Measurements from ENCODE around the gene NXPH3.
"Not testable (repeated sequence)": the region's sequence is repeated elsewhere in the genome, so short reads cannot be mapped to it uniquely, and the experiment has no call there.

The NXPH3 gene

DNA sequence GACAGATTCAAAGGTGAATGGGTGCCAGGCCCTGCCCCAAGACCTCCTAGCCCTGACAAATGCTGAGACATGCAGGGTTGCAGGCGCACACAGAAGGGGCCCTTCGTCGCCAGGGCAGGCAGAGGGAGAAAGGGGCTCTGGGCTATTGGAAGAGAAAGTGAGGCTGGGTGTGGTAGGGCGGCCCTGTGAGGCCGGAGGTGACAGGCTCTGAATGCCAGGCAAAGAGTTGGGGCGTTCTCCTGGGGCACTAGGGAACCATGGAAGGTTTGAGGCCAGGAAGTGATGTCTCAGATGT, 26.4 kb upstream of the NXPH3 start:
- TF ChIP-seq, protein P1, sequence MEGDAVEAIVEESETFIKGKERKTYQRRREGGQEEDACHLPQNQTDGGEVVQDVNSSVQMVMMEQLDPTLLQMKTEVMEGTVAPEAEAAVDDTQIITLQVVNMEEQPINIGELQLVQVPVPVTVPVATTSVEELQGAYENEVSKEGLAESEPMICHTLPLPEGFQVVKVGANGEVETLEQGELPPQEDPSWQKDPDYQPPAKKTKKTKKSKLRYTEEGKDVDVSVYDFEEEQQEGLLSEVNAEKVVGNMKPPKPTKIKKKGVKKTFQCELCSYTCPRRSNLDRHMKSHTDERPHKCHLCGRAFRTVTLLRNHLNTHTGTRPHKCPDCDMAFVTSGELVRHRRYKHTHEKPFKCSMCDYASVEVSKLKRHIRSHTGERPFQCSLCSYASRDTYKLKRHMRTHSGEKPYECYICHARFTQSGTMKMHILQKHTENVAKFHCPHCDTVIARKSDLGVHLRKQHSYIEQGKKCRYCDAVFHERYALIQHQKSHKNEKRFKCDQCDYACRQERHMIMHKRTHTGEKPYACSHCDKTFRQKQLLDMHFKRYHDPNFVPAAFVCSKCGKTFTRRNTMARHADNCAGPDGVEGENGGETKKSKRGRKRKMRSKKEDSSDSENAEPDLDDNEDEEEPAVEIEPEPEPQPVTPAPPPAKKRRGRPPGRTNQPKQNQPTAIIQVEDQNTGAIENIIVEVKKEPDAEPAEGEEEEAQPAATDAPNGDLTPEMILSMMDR (IDR thresholded peaks at IDR 0.05; ENCODE audit: low read depth, low read length): no peak
- H3K79me2 ChIP-seq (ENCODE audit: low read length): no peaks in the 10 kb centered on the region

DNA sequence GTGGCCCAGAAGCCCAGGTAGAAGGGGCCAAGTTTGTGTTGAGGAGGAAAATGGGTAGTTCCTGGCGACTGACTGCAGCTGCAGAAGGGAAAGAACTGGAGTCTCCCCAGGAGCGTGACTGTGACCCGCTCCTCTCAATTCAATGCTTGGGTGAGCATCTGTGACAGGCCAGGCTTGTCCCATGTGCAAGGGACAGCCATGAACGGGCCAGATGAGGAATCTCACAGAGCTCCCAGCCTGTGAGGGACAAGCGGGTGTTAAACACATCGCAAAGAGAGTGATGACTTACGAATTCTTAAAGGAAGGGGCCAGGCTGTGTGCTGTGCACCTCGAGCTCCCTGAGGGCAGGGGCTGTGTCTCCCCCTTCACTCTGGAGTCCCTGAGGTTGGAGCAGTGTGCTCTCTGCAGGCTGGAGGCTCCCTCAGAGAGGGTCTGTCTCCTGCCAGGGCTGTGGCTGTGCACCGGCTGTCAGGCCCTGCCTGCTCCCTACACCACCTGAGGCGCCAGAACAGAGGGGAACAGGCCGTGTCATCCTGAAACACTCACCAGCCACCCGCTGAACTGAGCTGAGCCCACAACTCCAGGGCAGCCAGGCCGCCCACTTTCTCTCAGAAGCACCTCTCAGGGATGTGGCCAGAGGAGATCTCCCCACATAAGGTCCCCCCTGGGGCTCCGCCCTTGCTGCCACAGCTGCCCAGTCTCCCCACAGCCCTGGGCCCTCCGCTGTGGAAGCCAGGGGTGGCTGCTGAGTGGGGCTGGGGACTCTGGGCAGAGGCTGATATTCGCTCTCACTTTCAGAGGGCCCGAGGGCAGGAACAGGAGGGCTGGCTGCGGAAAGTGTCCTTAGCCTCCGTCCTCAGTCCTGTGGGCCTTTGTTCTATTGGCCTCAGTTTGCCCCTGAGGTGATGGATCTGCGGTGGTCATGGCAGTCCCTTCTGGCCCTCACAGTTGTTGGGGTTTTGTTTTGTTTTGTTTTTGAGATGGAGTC, 25.7 kb upstream of the NXPH3 start:
- Histone ChIP-seq H4K20me1 (ENCODE audit: insufficient read depth, low read length) (no peaks in the 10 kb centered on the region), H3K4me3 (ENCODE audit: low read length) (no peak overlapping the region), H3K27ac (ENCODE audit: low read length) (no peak overlapping the region), H3K4me1 (ENCODE audit: low read length) (no peaks in the 10 kb centered on the region), H3K27me3 (ENCODE audit: low read depth, low read length) (no peaks in the 10 kb centered on the region), H3K4me2 (ENCODE audit: low read length) (no peak overlapping the region), H3K79me2 (ENCODE audit: low read length) (no peaks in the 10 kb centered on the region), H3K9ac (ENCODE audit: low read length) (no peak overlapping the region), H2AFZ (ENCODE audit: low read depth, low read length) (no peak overlapping the region), H3K9me3 (ENCODE audit: insufficient read depth, low read length) (no peaks in the 10 kb centered on the region), H3K36me3 (replicated peaks; ENCODE audit: low read depth, low read length) (no peaks in the 10 kb centered on the region)
- no peak for TF ChIP-seq EZH2phosphoT487 (IDR thresholded peaks at IDR 0.05; ENCODE audit: low read depth)
- TF ChIP-seq, protein P1 (IDR thresholded peaks at IDR 0.05; ENCODE audit: low read depth, low read length): no peak

More for the DNA sequence above, 26.4 kb upstream of the NXPH3 start:
- no peak overlapping the region for H3K4me3 ChIP-seq (ENCODE audit: low read length)
- H3K36me3 ChIP-seq (replicated peaks; ENCODE audit: low read depth, low read length): no peaks in the 10 kb centered on the region
- H3K9me3 ChIP-seq (ENCODE audit: insufficient read depth, low read length): no peaks in the 10 kb centered on the region
- H3K27me3 ChIP-seq (ENCODE audit: low read depth, low read length): no peaks in the 10 kb centered on the region
- no peak overlapping the region for H2AFZ ChIP-seq (ENCODE audit: low read depth, low read length)
- H3K4me2 ChIP-seq (ENCODE audit: low read length): no peak overlapping the region
- no peaks in the 10 kb centered on the region for H4K20me1 ChIP-seq (ENCODE audit: insufficient read depth, low read length)
- no peak overlapping the region for H3K27ac ChIP-seq (ENCODE audit: low read length)
- H3K9ac ChIP-seq (ENCODE audit: low read length): no peak overlapping the region
- no peaks in the 10 kb centered on the region for H3K4me1 ChIP-seq (ENCODE audit: low read length)

DNA sequence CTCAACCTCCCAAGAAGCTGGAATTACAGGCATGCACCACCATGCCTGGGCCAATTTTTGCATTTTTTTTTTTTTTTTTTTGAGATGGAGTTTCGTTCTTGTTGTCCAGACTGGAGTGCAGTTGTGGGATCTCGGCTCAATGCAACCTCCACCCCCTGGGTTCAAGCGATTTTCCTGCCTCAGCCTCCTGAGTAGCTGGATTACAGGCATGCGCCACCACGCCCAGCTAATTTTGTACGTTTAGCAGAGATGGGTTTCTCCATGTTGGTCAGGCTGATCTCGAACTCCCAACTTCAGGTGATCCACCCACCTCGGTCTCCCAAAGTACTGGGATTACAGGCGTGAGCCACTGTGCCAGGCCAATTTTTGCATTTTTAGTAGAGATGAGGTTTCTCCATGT, 24.9 kb upstream of the NXPH3 start:
- not testable (repeated sequence) for H3K4me1 ChIP-seq (ENCODE audit: low read length); H4K20me1 ChIP-seq (ENCODE audit: insufficient read depth, low read length); H3K4me3 ChIP-seq (ENCODE audit: low read length); H3K27me3 ChIP-seq (ENCODE audit: low read depth, low read length); H3K27ac ChIP-seq (ENCODE audit: low read length); H3K79me2 ChIP-seq (ENCODE audit: low read length); H2AFZ ChIP-seq (ENCODE audit: low read depth, low read length); H3K9ac ChIP-seq (ENCODE audit: low read length); H3K36me3 ChIP-seq (replicated peaks; ENCODE audit: low read depth, low read length); H3K9me3 ChIP-seq (ENCODE audit: insufficient read depth, low read length); H3K4me2 ChIP-seq (ENCODE audit: low read length)

DNA sequence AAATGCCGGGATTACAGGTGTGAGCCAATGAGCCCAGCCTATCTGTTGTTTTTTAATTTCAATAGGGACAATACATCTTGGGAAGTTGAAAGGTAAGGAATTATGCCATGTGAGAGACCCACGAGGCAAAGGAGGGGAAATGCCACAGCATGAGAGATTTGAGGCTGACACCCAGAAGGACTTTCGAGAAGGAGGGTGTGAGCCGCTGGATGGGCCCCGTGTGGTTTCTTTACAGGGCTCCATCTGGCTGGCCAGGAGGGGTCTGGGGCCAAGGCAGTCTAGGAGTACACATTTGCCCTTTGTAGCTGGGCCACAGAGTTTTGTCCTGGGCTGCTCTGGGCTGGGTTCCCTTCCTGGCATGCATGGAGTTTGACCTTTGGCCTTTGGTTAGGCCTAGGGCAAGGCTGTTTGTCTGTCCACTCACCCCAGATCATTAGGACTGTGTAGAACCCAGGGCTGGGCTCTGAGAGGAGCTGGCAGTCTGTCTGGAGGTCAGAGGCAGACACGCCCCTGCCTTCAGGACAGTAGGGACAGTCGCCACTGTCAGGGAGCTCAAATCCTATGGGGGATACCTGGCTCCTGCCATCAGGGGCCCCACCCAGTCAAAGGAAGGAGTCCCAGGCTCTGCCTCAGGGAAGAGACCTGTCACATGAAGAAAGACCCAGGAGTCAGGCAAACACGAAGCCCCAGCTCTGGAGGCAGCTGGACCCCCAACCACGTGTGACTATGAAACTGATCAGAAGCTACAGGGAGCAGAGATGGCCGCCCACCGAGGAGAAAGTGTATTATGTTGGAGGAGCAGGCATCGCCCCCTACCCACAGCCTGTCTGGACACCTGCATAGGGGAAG, 24.2 kb upstream of the NXPH3 start:
- Histone ChIP-seq H3K36me3 (replicated peaks; ENCODE audit: low read depth, low read length) (no peaks in the 10 kb centered on the region), H3K27me3 (ENCODE audit: low read depth, low read length) (no peaks in the 10 kb centered on the region), H4K20me1 (ENCODE audit: insufficient read depth, low read length) (no peaks in the 10 kb centered on the region), H3K4me3 (ENCODE audit: low read length) (no peak overlapping the region), H3K9ac (ENCODE audit: low read length) (no peak overlapping the region), H3K9me3 (ENCODE audit: insufficient read depth, low read length) (no peaks in the 10 kb centered on the region), H3K27ac (ENCODE audit: low read length) (no peak overlapping the region), H2AFZ (ENCODE audit: low read depth, low read length) (no peak overlapping the region), H3K4me1 (ENCODE audit: low read length) (peaks cover 4% of the 10 kb centered on the region), H3K4me2 (ENCODE audit: low read length) (no peak overlapping the region), H3K79me2 (ENCODE audit: low read length) (no peaks in the 10 kb centered on the region)
- TF ChIP-seq EZH2phosphoT487 (IDR thresholded peaks at IDR 0.05; ENCODE audit: low read depth): no peak
- TF ChIP-seq, protein P1 (IDR thresholded peaks at IDR 0.05; ENCODE audit: low read depth, low read length): no peak
